Ishikawa (cell line): Measurements from ENCODE around the gene G2E3.

Source experiments
- EP300 ChIP-seq: IDR thresholded peaks from 2 replicates; pipeline ENCODE4 v1.6.1; 2012; ENCODE audit warnings: borderline replicate concordance
- MAX ChIP-seq: IDR thresholded peaks from 2 replicates; pipeline ENCODE4 v1.6.1; 2012
- TAF1 ChIP-seq: IDR thresholded peaks from 2 replicates; pipeline ENCODE4 v1.6.1; 2012; ENCODE audit warnings: low read depth, mild to moderate bottlenecking
- TEAD4 ChIP-seq: IDR thresholded peaks from 2 replicates; pipeline ENCODE4 v1.6.1; 2012
- YY1 ChIP-seq: IDR thresholded peaks from 2 replicates; pipeline ENCODE4 v1.6.1; 2012; ENCODE audit warnings: low read depth

- no peak for TF ChIP-seq MAX
- TF ChIP-seq YY1: no peak
- TF ChIP-seq TAF1: no peak
- no peak for TF ChIP-seq EP300
- no peak for TF ChIP-seq TEAD4
Observed at GRCh38 chr14:30588873-30589272, 29.9 kb downstream of the G2E3 start.
